ENCODE measurements around the gene KRTAP13-4. TPM values are rescaled to one million over a fixed set of nuclear protein-coding genes. Genes with fewer than 3 reads are reported as not detected.

Gene KRTAP13-4
- total RNA-seq, 4 donors from 2014 or later = not detected

- 77 to 88% methylated on average over 5 of the region's 5 CpGs for WGBS, 2 donors
- intact Hi-C loops (cut with DNase I; ENCODE audit: low total_unique reads) = no loop called here
- no peak overlapping the region for H3K4me3 ChIP-seq (ENCODE audit: low read depth, poor library complexity, severe bottlenecking)
- no peak for DNase-seq (ENCODE audit: low spot score in 2 of 2)
- TF ChIP-seq POLR2A (IDR thresholded peaks at IDR 0.05) (no peak), CTCF (IDR thresholded peaks at IDR 0.05) (no peak)
Observed at GRCh38 chr21:30415993-30416392, 14.0 kb upstream of the KRTAP13-4 start.

- no peak within 1 kb of the TSS for H3K4me3 ChIP-seq (ENCODE audit: low read depth, poor library complexity, severe bottlenecking)
- TF ChIP-seq CTCF (IDR thresholded peaks at IDR 0.05) (no peak), POLR2A (IDR thresholded peaks at IDR 0.05) (no peak)
- intact Hi-C loops (cut with DNase I; ENCODE audit: low total_unique reads) = no loop called here
- 74% methylated on average over 5 of the region's 5 CpGs for WGBS, 2 donors
- no peak for DNase-seq (ENCODE audit: low spot score in 2 of 2)
Observed at GRCh38 chr21:30425826-30426225, 4.2 kb upstream of the KRTAP13-4 start, which contains the start of gene KRTAP13-3. Gene KRTAP13-3 (minus strand): TSS chr21:30425926. CDS start chr21:30425912, 14 bp downstream.

- intact Hi-C loops (cut with DNase I; ENCODE audit: low total_unique reads) = no loop called here
- WGBS, 2 donors = 79% methylated on average over 3 of the region's 3 CpGs
- no peak overlapping the region for H3K4me3 ChIP-seq (ENCODE audit: low read depth, poor library complexity, severe bottlenecking)
- no peak for DNase-seq (ENCODE audit: low spot score in 2 of 2)
- TF ChIP-seq POLR2A (IDR thresholded peaks at IDR 0.05) = no peak
- no peak for TF ChIP-seq CTCF (IDR thresholded peaks at IDR 0.05)
Observed at GRCh38 chr21:30426731-30427130, 3.3 kb upstream of the KRTAP13-4 start.

GRCh38 chr21:30434033-30434631, 4.1 kb downstream of the KRTAP13-4 start:
- H3K4me3 ChIP-seq (ENCODE audit: low read depth, poor library complexity, severe bottlenecking) = no peak overlapping the region
- no peak for TF ChIP-seq CTCF (IDR thresholded peaks at IDR 0.05)
- intact Hi-C loops (cut with DNase I; ENCODE audit: low total_unique reads) = no loop called here
- WGBS, 2 donors = 45 to 49% methylated on average over 10 of the region's 10 CpGs
- DNase-seq (ENCODE audit: low spot score in 2 of 2) = no peak

- 74 to 81% methylated on average over 3 of the region's 3 CpGs for WGBS, 2 donors
- DNase-seq (ENCODE audit: low spot score in 2 of 2) = no peak
- no peak overlapping the region for H3K4me3 ChIP-seq (ENCODE audit: low read depth, poor library complexity, severe bottlenecking)
- intact Hi-C loops (cut with DNase I; ENCODE audit: low total_unique reads) = no loop called here
- no peak for TF ChIP-seq POLR2A (IDR thresholded peaks at IDR 0.05)
- TF ChIP-seq CTCF (IDR thresholded peaks at IDR 0.05) = no peak
Observed at GRCh38 chr21:30437010-30437565, 7.1 kb downstream of the KRTAP13-4 start.

GRCh38 chr21:30439975-30440374, 10.0 kb downstream of the KRTAP13-4 start, which contains the start of gene KRTAP15-1:
Gene KRTAP15-1 (plus strand): TSS chr21:30440275. CDS start chr21:30440328, 53 bp downstream.
- WGBS, 2 donors = 93% methylated on average over 5 of the region's 5 CpGs

More at GRCh38 chr21:30439975-30440374, 10.0 kb downstream of the KRTAP13-4 start, which contains the start of gene KRTAP15-1:
- no peak for DNase-seq (ENCODE audit: low spot score in 2 of 2)
- no peak within 1 kb of the TSS for H3K4me3 ChIP-seq (ENCODE audit: low read depth, poor library complexity, severe bottlenecking)
- TF ChIP-seq CTCF (IDR thresholded peaks at IDR 0.05) (no peak), POLR2A (IDR thresholded peaks at IDR 0.05) (no peak)
- intact Hi-C loops (cut with DNase I; ENCODE audit: low total_unique reads) = no loop called here
